ENCODE measurements around the gene TTLL12. TPM values are rescaled to one million over a fixed set of nuclear protein-coding genes. Genes with fewer than 3 reads are reported as not detected.

The TTLL12 gene
- total and polyA plus RNA-seq, 2 of the 8 experiments (the other 6 are each of a cell fraction or from before 2014, with no cell fraction given): 101 to 124 TPM

DNA sequence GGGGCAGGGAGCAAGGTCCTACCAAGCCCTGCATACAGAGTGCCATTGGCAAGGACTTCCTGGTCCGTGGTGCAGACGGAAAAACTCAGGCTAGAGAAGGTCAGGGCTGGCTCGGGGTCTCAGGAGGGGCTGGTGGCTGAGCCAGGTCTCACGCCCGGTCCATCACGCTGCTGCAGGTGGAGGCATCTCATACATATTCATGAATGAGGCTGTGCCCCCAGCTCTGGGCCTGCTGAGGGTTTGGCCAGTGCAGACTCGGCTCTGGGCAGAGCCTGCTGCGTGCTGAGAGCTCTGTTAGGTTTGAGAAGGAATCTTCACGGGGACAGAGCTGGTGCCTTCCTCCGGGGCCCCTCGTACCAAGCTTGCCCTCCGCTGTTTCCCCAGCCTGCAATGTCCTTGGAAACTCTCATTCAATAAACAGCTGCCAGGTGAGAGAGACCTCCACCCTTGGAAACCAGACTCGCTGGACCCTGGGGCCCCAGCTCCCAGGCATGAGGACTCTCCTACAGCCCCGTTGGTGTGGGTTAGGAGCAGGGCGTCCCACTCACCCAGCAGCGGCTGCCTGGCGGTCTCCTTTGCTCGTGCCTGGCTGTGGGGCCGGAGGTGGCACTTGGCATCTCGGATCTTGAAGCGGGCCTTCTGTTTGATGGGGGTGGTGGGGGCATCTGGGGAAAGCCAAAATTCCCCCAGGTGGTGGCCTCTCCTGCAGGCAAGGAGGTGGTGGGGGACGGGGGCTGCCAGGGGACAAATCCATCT lies 33.9 kb upstream of the TTLL12 start:
- ChIA-PET CTCF (ENCODE audit: partially characterized antibody) (interaction anchor here (0.9 to 26.8 kb wide), 6 partner anchors 7 to 125 kb away, joined by 3 to 388 read pairs (median 6); partner anchors contain the start of gene TTLL12), POLR2A (ENCODE audit: partially characterized antibody) (no interaction called here)
- WGBS, 2 experiments (ENCODE audit: extremely low coverage in 1 of 2, insufficient coverage in 1 of 2, insufficient read length in 1 of 2, insufficient replicate concordance in 2 of 2, low coverage in 1 of 2, low lambda C conversion rate in 2 of 2, missing lambda C conversion rate in 1 of 2): 84% methylated on average over 21 of the region's 22 CpGs; no CpG with 5 or more reads in 1 of the 2 experiments
- H3K27ac ChIP-seq (ENCODE audit: low read depth, low read length): no peak overlapping the region
- H3K27me3 ChIP-seq (replicated peaks in 1 of 4; ENCODE audit: control insufficient read depth in 3 of 4, extremely low read depth in 1 of 4, insufficient read depth in 3 of 4, low read length in 3 of 4): peaks cover 0 to 4% (median 3%) of the 10 kb centered on the region in 4 experiments; a peak in 3 of 7 replicates
- H3K4ac ChIP-seq (replicated peaks; ENCODE audit: insufficient read length, low read depth, low read length): no peak overlapping the region
- H2AK5ac ChIP-seq (ENCODE audit: low read depth, low read length): no peak overlapping the region
- H3K18ac ChIP-seq (ENCODE audit: extremely low read depth, low read length): no peak overlapping the region
- DNase-seq (ENCODE audit: low read depth in 1 of 2, low spot score in 2 of 2) (no peak), FAIRE-seq (no peak)
- no peak overlapping the region for H2AFZ ChIP-seq (ENCODE audit: low read length)
- H3K4me3 ChIP-seq (ENCODE audit: extremely low read depth in 1 of 4, insufficient read depth in 2 of 4, low read depth in 3 of 4, low read length in 4 of 4): no peak overlapping the region
- H2BK5ac ChIP-seq (ENCODE audit: low read depth, low read length): no peak overlapping the region
- H4K20me1 ChIP-seq (replicated peaks in 1 of 2; ENCODE audit: control insufficient read depth in 1 of 2, insufficient read depth in 2 of 2, low read length in 2 of 2): no peaks in the 10 kb centered on the region
- no peak overlapping the region for H3K56ac ChIP-seq (replicated peaks; ENCODE audit: insufficient read length, low read depth, low read length)
- 0 out of 2 replicates have a peak overlapping the region, but pooled peaks have one; percentile 46 for H2BK15ac ChIP-seq (ENCODE audit: low read length)
- H3K36me3 ChIP-seq (ENCODE audit: control insufficient read depth in 2 of 4, insufficient read depth in 4 of 4, low read length in 3 of 4): no peaks in the 10 kb centered on the region
- H3K4me1 ChIP-seq (replicated peaks in 1 of 4; ENCODE audit: control insufficient read depth in 3 of 4, insufficient read depth in 4 of 4, low read length in 3 of 4): peaks cover 0 to 12% (median 4%) of the 10 kb centered on the region in 4 experiments; a peak in 4 of 7 replicates
- no peaks in the 10 kb centered on the region for H3K9me3 ChIP-seq (ENCODE audit: insufficient read depth in 2 of 2, low read depth in 1 of 2, low read length in 1 of 2)
- no peaks in the 10 kb centered on the region for H3K79me2 ChIP-seq (ENCODE audit: control insufficient read depth in 1 of 2, insufficient read depth in 2 of 2, low read length in 2 of 2)
- no peak overlapping the region for H3K4me2 ChIP-seq (ENCODE audit: insufficient read depth in 1 of 2, low read depth in 2 of 2, low read length in 2 of 2)
- no peaks in the 10 kb centered on the region for H3K23me2 ChIP-seq (ENCODE audit: low read depth, low read length)
- TF ChIP-seq CREB1 (IDR thresholded peaks at IDR 0.05) (no peak), MAFK (IDR thresholded peaks at IDR 0.05; ENCODE audit: low read depth, low read length) (no peak), RAD21 (IDR thresholded peaks at IDR 0.05 in 1 of 2, conservative IDR thresholded peaks at IDR 0.05 in 1 of 2; ENCODE audit: low read depth in 2 of 2, low read length in 2 of 2) (no peak), JUN (IDR thresholded peaks at IDR 0.05; ENCODE audit: low read depth, low read length) (no peak), TEAD4 (IDR thresholded peaks at IDR 0.05; ENCODE audit: low read depth, low read length) (no peak), CEBPB (IDR thresholded peaks at IDR 0.05; ENCODE audit: low read depth, low read length) (no peak), BCL11A (IDR thresholded peaks at IDR 0.05; ENCODE audit: low read depth in 2 of 2, low read length in 2 of 2) (no peak), SIX5 (IDR thresholded peaks at IDR 0.05; ENCODE audit: low read depth, low read length) (no peak), CTBP2 (IDR thresholded peaks at IDR 0.05; ENCODE audit: borderline replicate concordance, insufficient read depth, insufficient read length, low read length) (no peak)
- TF ChIP-seq, protein P1, sequence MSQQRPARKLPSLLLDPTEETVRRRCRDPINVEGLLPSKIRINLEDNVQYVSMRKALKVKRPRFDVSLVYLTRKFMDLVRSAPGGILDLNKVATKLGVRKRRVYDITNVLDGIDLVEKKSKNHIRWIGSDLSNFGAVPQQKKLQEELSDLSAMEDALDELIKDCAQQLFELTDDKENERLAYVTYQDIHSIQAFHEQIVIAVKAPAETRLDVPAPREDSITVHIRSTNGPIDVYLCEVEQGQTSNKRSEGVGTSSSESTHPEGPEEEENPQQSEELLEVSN (IDR thresholded peaks at IDR 0.05): no peak
- H3K14ac ChIP-seq (ENCODE audit: insufficient read length): no peak overlapping the region
- H2BK20ac ChIP-seq (ENCODE audit: low read length): no peak overlapping the region
- H4K5ac ChIP-seq (ENCODE audit: insufficient read length, low read depth, low read length): no peak overlapping the region
- no peak overlapping the region for H3K9ac ChIP-seq (replicated peaks in 1 of 4; ENCODE audit: extremely low read depth in 1 of 4, low read depth in 3 of 4, low read length in 3 of 4)
- H3K79me1 ChIP-seq (ENCODE audit: low read depth, low read length): no peaks in the 10 kb centered on the region
- no peak overlapping the region for H2BK12ac ChIP-seq (ENCODE audit: low read depth, low read length)
- H4K8ac ChIP-seq (ENCODE audit: extremely low read depth, insufficient read depth, low read length): no peak overlapping the region; the same call in 1 of the 2 replicates
- no peak overlapping the region for H3K23ac ChIP-seq (ENCODE audit: insufficient read length)
- H2BK120ac ChIP-seq (replicated peaks; ENCODE audit: low read depth, low read length): no peak overlapping the region
- no peak overlapping the region for H4K91ac ChIP-seq (replicated peaks; ENCODE audit: insufficient read length, low read length)
